ENCODE measurements around the gene CREB3L2. TPM values are rescaled to one million over a fixed set of nuclear protein-coding genes. Genes with fewer than 3 reads are reported as not detected.

The CREB3L2 gene
- total and polyA plus RNA-seq, 10 of the 15 experiments (the other 5 are each of a cell fraction or from before 2014, with no cell fraction given), result 6.4 to 67.1 (median 26.2) TPM

DNA sequence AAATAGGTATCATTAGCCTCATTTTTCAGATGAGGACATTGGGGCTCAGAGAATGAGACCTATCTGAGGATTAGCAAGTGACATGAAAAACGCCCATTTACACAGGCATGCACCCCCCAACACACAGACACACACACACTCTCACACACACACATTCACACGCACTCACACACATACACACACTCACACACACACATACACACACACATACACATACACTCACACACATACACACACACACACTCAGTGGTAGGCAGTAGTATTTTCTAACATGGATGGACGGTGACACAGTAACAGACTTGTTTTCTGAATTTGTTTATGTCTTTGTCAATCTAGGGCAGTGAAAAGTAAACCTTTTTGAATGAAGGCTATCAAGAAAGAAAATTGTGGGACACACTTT lies 176.4 kb downstream of the CREB3L2 start:
- ATAC-seq (no peak), DNase-seq (ENCODE audit: low read depth, low spot score) (no peak), FAIRE-seq (no peak)
- no TSS peak for BruUV-seq (replicated peaks)
- no peaks in the 10 kb centered on the region for H3K27me3 ChIP-seq (replicated peaks in 1 of 2; ENCODE audit: control insufficient read depth in 2 of 2, insufficient read depth in 2 of 2, low read length in 1 of 2)
- ChIA-PET RAD21 (ENCODE audit: unreplicated experiment) (interaction anchor here (9.6 kb wide), 1 partner anchor 12 kb away, joined by 109 read pairs; no protein-coding TSS in a partner anchor), POLR2A (interaction anchor here (1.2 kb wide), 1 partner anchor 10 kb away, joined by 5 read pairs; no protein-coding TSS in a partner anchor), CTCF (no interaction called here), SMC1A (ENCODE audit: uncharacterized antibody, unreplicated experiment) (interaction anchor here (0.9 to 12.1 kb wide), 3 partner anchors 14 to 169 kb away, joined by 3 to 281 read pairs (median 48); no protein-coding TSS in a partner anchor)
- peaks cover 6% of the 10 kb centered on the region for H3K4me1 ChIP-seq (ENCODE audit: control insufficient read depth, insufficient read depth, low read length)
- H3K4me2 ChIP-seq (ENCODE audit: control insufficient read depth, insufficient read depth), result no peak overlapping the region
- 56% methylated on average over 3 of the region's 3 CpGs for WGBS (ENCODE audit: insufficient coverage, insufficient replicate concordance, low lambda C conversion rate, missing lambda C conversion rate)
- H3K79me2 ChIP-seq (ENCODE audit: control insufficient read depth, insufficient read depth, low read length), result no peaks in the 10 kb centered on the region
- no peak for TF ChIP-seq STAT3 (IDR thresholded peaks at IDR 0.05; ENCODE audit: low read depth, low read length)
- no peak for TF ChIP-seq SREBF2 (IDR thresholded peaks at IDR 0.05; ENCODE audit: low read length)
- no peak for TF ChIP-seq CBX3 (IDR thresholded peaks at IDR 0.05; ENCODE audit: borderline replicate concordance, low read depth)
- TF ChIP-seq, protein P1, sequence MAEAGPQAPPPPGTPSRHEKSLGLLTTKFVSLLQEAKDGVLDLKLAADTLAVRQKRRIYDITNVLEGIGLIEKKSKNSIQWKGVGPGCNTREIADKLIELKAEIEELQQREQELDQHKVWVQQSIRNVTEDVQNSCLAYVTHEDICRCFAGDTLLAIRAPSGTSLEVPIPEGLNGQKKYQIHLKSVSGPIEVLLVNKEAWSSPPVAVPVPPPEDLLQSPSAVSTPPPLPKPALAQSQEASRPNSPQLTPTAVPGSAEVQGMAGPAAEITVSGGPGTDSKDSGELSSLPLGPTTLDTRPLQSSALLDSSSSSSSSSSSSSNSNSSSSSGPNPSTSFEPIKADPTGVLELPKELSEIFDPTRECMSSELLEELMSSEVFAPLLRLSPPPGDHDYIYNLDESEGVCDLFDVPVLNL (IDR thresholded peaks at IDR 0.05; ENCODE audit: low read depth, low read length), result no peak
- TF ChIP-seq, protein P2, sequence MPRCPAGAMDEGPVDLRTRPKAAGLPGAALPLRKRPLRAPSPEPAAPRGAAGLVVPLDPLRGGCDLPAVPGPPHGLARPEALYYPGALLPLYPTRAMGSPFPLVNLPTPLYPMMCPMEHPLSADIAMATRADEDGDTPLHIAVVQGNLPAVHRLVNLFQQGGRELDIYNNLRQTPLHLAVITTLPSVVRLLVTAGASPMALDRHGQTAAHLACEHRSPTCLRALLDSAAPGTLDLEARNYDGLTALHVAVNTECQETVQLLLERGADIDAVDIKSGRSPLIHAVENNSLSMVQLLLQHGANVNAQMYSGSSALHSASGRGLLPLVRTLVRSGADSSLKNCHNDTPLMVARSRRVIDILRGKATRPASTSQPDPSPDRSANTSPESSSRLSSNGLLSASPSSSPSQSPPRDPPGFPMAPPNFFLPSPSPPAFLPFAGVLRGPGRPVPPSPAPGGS (IDR thresholded peaks at IDR 0.05; ENCODE audit: borderline replicate concordance, insufficient read depth, low read depth, low read length, poor library complexity, severe bottlenecking), result no peak
- no peak for TF ChIP-seq BMI1 (IDR thresholded peaks at IDR 0.05; ENCODE audit: borderline replicate concordance)
- TF ChIP-seq SUPT20H (IDR thresholded peaks at IDR 0.05; ENCODE audit: borderline replicate concordance, control insufficient read depth, low read depth, low read length), result no peak
- peak; percentile 16 for TF ChIP-seq NR2C2 (IDR thresholded peaks at IDR 0.05; ENCODE audit: borderline replicate concordance, control insufficient read depth, insufficient read length, low read depth)
- no peak for TF ChIP-seq TCF3 (IDR thresholded peaks at IDR 0.05; ENCODE audit: borderline replicate concordance, insufficient read depth, low read depth, low read length)
- no peak overlapping the region for H3K27ac ChIP-seq (ENCODE audit: control insufficient read depth, insufficient read depth)
- no peaks in the 10 kb centered on the region for H3K36me3 ChIP-seq (ENCODE audit: control insufficient read depth in 2 of 2, insufficient read depth in 2 of 2, low read length in 1 of 2)
- no peak overlapping the region for H2AFZ ChIP-seq (ENCODE audit: control insufficient read depth, low read depth, low read length)
- intact Hi-C loops (cut with micrococcal nuclease; ENCODE audit: unreplicated experiment) (no loop called here), in situ Hi-C loops (cut with MboI) (no loop called here)
- no peaks in the 10 kb centered on the region for H4K20me1 ChIP-seq (ENCODE audit: control insufficient read depth, insufficient read depth)
- H3K9ac ChIP-seq (ENCODE audit: control insufficient read depth, insufficient read depth, low read length), result no peak overlapping the region
- H3K4me3 ChIP-seq, result no peak overlapping the region
- H3K9me3 ChIP-seq (replicated peaks; ENCODE audit: control insufficient read depth, insufficient read depth, low read length), result no peaks in the 10 kb centered on the region

Other genes with a start within 250 kb of the CREB3L2 start
- gene DGKI, start 155.1 kb downstream of the CREB3L2 start, total RNA-seq (2014; rRNA removed), result 23.3 and 29.9 TPM in 2 replicates
- 26.8 and 29.9 TPM in 2 replicates for gene DGKI, start 155.1 kb downstream of the CREB3L2 start, total RNA-seq (2014; rRNA removed; fragmentation: Illumina TruSeq; extraction: Trizol)
- 15.9 and 17.7 TPM in 2 replicates for gene DGKI, start 155.1 kb downstream of the CREB3L2 start, total RNA-seq (2021)
- 33.0 and 39.3 TPM in 2 replicates for gene DGKI, start 155.1 kb downstream of the CREB3L2 start, polyA plus RNA-seq (2011; rRNA removed)
- gene DGKI, start 155.1 kb downstream of the CREB3L2 start, polyA plus RNA-seq (2014; fragmentation: Illumina TruSeq; extraction: Trizol), result 20.9 and 25.8 TPM in 2 replicates
- 10 to 100 TPM; 28.3 to 37.1 TPM for gene DGKI, start 155.1 kb downstream of the CREB3L2 start, polyA plus RNA-seq (2014; fragmentation: Nextera tagmentation; extraction: Ambion mirVana)
- 19.8 and 20.4 TPM in 2 replicates for gene DGKI, start 155.1 kb downstream of the CREB3L2 start, polyA plus RNA-seq (2014; rRNA removed)
- gene DGKI, start 155.1 kb downstream of the CREB3L2 start, polyA plus RNA-seq (2016; fragmentation: Nextera tagmentation; extraction: Ambion mirVana), result 10 to 100 TPM; 10.4 TPM
- gene AKR1D1, start 74.4 kb upstream of the CREB3L2 start, total RNA-seq (2014; rRNA removed), result not detected in 2 replicates
- not detected in 2 replicates for gene AKR1D1, start 74.4 kb upstream of the CREB3L2 start, total RNA-seq (2014; rRNA removed; fragmentation: Illumina TruSeq; extraction: Trizol)
- not detected in 2 replicates for gene AKR1D1, start 74.4 kb upstream of the CREB3L2 start, total RNA-seq (2021)
- not detected in 2 replicates for gene AKR1D1, start 74.4 kb upstream of the CREB3L2 start, polyA plus RNA-seq (2011; rRNA removed)
- not detected in 2 replicates for gene AKR1D1, start 74.4 kb upstream of the CREB3L2 start, polyA plus RNA-seq (2014; fragmentation: Illumina TruSeq; extraction: Trizol)
- under 1 TPM in 1 of 2 experiments, not detected in 1; 0.34 TPM for gene AKR1D1, start 74.4 kb upstream of the CREB3L2 start, polyA plus RNA-seq (2014; fragmentation: Nextera tagmentation; extraction: Ambion mirVana)
- 0.13 TPM in 1 of 2 replicates, not detected in the other for gene AKR1D1, start 74.4 kb upstream of the CREB3L2 start, polyA plus RNA-seq (2014; rRNA removed)
- gene AKR1D1, start 74.4 kb upstream of the CREB3L2 start, polyA plus RNA-seq (2016; fragmentation: Nextera tagmentation; extraction: Ambion mirVana), result under 1 TPM in 1 of 2 experiments, not detected in 1; 0.09 TPM

Data from GM12878 (cell line).